Omental fat pad (tissue), 4 donors: Measurements from ENCODE around the gene UBE2C. TPM values are rescaled to one million over a fixed set of nuclear protein-coding genes. Genes with fewer than 3 reads are reported as not detected.
A peak's percentile ranks its signal among the peaks of the same experiment; 100 is the strongest.

Experiments used
- ATAC-seq: fragments of 150-250 bp; one replicate; pipeline ENCODE4 v1.9.1; 2016; ENCODE audit warnings: mild to moderate bottlenecking, moderate library complexity; ENCODE audit not compliant: low FRiP score
- DNase-seq: peaks from one replicate; pipeline ENCODE4 v3.0.0-alpha.2; 2019; ENCODE audit warnings: low spot score
- total RNA-seq, 4 donors: library from RNA; depleted of rRNA; stranded (reverse); fragments of >200 nt; gene quantifications; one replicate each; pipeline ENCODE4 v1.1.0, GENCODE V29; 2016
- TF ChIP-seq, protein P1 (sequence below), 3 donors: fragments of 450-650 bp; IDR thresholded peaks; one replicate each; pipeline ENCODE4 v1.5.1; 2016 to 2017; ENCODE audit warnings: antibody characterized with exemption in 3 of 3, mild to moderate bottlenecking in 3 of 3, moderate library complexity in 2 of 3

The UBE2C gene
- total RNA-seq, 4 donors from 2014 or later: 1.4 to 10.1 TPM; not detected in 2

GRCh38 chr20:45798935-45799642 lies 13.4 kb upstream of the UBE2C start:
- no peak for DNase-seq
- TF ChIP-seq, protein P1, sequence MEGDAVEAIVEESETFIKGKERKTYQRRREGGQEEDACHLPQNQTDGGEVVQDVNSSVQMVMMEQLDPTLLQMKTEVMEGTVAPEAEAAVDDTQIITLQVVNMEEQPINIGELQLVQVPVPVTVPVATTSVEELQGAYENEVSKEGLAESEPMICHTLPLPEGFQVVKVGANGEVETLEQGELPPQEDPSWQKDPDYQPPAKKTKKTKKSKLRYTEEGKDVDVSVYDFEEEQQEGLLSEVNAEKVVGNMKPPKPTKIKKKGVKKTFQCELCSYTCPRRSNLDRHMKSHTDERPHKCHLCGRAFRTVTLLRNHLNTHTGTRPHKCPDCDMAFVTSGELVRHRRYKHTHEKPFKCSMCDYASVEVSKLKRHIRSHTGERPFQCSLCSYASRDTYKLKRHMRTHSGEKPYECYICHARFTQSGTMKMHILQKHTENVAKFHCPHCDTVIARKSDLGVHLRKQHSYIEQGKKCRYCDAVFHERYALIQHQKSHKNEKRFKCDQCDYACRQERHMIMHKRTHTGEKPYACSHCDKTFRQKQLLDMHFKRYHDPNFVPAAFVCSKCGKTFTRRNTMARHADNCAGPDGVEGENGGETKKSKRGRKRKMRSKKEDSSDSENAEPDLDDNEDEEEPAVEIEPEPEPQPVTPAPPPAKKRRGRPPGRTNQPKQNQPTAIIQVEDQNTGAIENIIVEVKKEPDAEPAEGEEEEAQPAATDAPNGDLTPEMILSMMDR (IDR thresholded peaks at IDR 0.05): no peak
- ATAC-seq: no peak

- TF ChIP-seq, protein P1 (IDR thresholded peaks at IDR 0.05): no peak
- DNase-seq: no peak
- peak; percentile 28 for ATAC-seq
These were observed 10.6 kb upstream of the UBE2C start for GRCh38 chr20:45801851-45802250.

DNA sequence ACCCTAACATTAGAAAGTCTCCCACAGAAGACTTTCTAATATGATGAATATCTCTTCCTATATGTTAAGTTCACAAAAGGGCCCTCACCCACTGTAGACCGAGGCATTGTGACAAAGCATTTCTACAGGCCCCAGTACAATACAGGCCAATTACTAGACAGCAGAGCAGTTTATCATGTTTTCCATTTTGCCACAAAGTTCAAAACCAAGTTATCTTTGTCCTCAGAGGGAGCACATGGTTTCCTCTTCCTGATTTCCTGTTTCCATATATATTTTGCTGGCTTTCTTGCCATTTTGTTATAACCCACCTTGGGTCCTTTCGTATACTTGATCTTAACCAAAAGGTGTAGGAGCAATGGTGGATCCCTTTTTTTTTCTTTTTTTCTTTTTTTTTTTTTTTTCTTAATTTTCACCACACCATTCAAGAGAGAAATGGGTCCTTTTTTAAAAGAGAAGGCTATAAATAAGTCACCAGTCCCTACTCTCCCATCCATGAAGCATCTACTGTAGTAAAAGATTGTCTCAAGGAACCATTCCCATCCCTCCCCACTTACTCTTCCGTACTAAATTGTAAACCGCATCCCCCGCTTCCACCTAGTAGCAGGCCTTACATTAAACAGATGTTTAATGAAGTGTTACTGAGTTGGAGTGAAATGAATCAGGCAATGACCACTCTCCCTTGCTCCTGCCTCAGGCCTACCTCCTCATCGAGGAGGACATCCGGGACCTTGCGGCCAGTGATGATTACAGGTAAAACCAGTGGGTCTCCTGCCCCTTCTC lies 2.1 kb upstream of the UBE2C start:
- DNase-seq (no peak), ATAC-seq (no peak)
- TF ChIP-seq, protein P1 (IDR thresholded peaks at IDR 0.05): no peak

GRCh38 chr20:45813006-45813340 lies 529 bp downstream of the UBE2C start:
- no peak for ATAC-seq
- no peak for DNase-seq
- TF ChIP-seq, protein P1 (IDR thresholded peaks at IDR 0.05): no peak

DNA sequence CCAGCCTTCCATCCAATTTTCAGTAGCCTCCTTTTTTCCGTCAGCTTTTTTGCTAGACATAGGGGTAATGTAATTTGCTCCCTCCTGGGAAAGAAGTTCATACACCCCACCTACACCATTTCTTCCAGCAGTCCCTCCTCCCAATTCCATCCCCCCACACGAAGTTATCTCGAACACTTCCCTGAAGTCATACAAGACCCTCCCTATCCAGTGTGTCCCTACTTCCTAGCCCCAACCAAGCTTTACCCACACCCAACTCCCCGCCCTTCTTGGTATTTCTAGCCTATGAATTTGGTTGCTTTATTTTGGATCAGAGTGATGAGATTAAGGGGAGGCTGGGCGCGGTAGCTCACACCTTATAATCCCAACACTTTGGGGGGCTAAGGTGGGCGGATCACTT lies 1.0 kb downstream of the UBE2C start:
- ATAC-seq: no peak
- TF ChIP-seq, protein P1 (IDR thresholded peaks at IDR 0.05): no peak
- DNase-seq: no peak

GRCh38 chr20:45814314-45814713 lies 1.9 kb downstream of the UBE2C start:
- TF ChIP-seq, protein P1 (IDR thresholded peaks at IDR 0.05): no peak
- DNase-seq (no peak), ATAC-seq (no peak)

DNA sequence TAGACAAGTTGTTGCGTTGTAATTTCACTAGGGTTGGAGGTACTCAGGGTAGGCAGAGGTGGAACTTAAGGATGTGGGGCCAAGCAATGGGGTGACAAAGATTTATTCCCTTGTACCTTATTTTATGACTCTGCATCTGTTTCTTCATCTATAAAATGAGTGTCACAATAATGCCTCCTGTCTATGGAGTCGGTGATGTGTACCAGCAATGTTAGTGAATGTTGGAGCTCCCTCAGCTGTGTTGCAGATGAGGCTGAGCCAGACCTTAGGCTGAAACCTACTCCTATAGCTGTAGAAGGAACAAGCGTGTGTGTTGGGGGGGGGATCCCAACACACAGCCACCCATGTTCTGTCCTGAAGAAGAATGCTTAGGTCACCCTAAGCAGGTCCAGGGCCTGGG lies 4.5 kb downstream of the UBE2C start:
- DNase-seq (no peak), ATAC-seq (no peak)
- TF ChIP-seq, protein P1 (IDR thresholded peaks at IDR 0.05): no peak
